HT-29 (cell line): ENCODE measurements around the gene SLC23A2. TPM values are rescaled to one million over a fixed set of nuclear protein-coding genes. Genes with fewer than 3 reads are reported as not detected.
"Not testable (repeated sequence)": the region's sequence is repeated elsewhere in the genome, so short reads cannot be mapped to it uniquely, and the experiment has no call there.

Experiments used
- DNase-seq: peaks from one replicate; pipeline ENCODE4 v3.0.0-alpha.2; 2015; ENCODE audit warnings: low spot score
- total RNA-seq: library from RNA; depleted of rRNA; stranded (reverse); fragments of >200 nt; shearing (Covaris generic); gene quantifications from 2 replicates; pipeline ENCODE4 v1.2.3, GENCODE V29; 2014

SLC23A2 gene
- total RNA-seq, 1 experiment from 2014 or later = 4.3 TPM

- DNase-seq = no peak
Observed at GRCh38 chr20:4936392-4936850, 64.9 kb downstream of the SLC23A2 start.

- no peak for DNase-seq
Observed at GRCh38 chr20:4932061-4932460, 69.2 kb downstream of the SLC23A2 start.

GRCh38 chr20:4929686-4930397, 71.5 kb downstream of the SLC23A2 start:
- DNase-seq = no peak

- no peak for DNase-seq
Observed at GRCh38 chr20:4926531-4927156, 74.7 kb downstream of the SLC23A2 start.

GRCh38 chr20:4925842-4926530, 75.3 kb downstream of the SLC23A2 start:
- DNase-seq = peak; percentile 37

- DNase-seq = no peak
Observed at GRCh38 chr20:4924446-4924845, 76.9 kb downstream of the SLC23A2 start.

GRCh38 chr20:4924032-4924431, 77.3 kb downstream of the SLC23A2 start:
- no peak for DNase-seq

- no peak for DNase-seq
Observed at GRCh38 chr20:4922186-4922585, 79.1 kb downstream of the SLC23A2 start.

- DNase-seq = not testable (repeated sequence)
Observed at GRCh38 chr20:4921271-4921670, 80.0 kb downstream of the SLC23A2 start.

- no peak for DNase-seq
Observed at GRCh38 chr20:4920655-4921054, 80.7 kb downstream of the SLC23A2 start.

- no peak for DNase-seq
Observed at GRCh38 chr20:4920131-4920530, 81.2 kb downstream of the SLC23A2 start.

- no peak for DNase-seq
Observed at GRCh38 chr20:4919047-4919704, 82.1 kb downstream of the SLC23A2 start.

- DNase-seq = no peak
Observed at GRCh38 chr20:4918473-4918872, 82.8 kb downstream of the SLC23A2 start.

GRCh38 chr20:4916971-4917881, 84.1 kb downstream of the SLC23A2 start:
- peak; percentile 63 for DNase-seq

- no peak for DNase-seq
Observed at GRCh38 chr20:4913147-4913546, 88.2 kb downstream of the SLC23A2 start.

GRCh38 chr20:4912380-4913142, 88.7 kb downstream of the SLC23A2 start:
- DNase-seq = no peak

GRCh38 chr20:4910951-4911350, 90.4 kb downstream of the SLC23A2 start:
- no peak for DNase-seq

- DNase-seq = no peak
Observed at GRCh38 chr20:4905613-4906012, 95.7 kb downstream of the SLC23A2 start.

GRCh38 chr20:4905195-4905594, 96.1 kb downstream of the SLC23A2 start:
- no peak for DNase-seq
